GM23248 (cell line): ENCODE measurements around the gene MRPL48.

Source experiments
- EZH2 ChIP-seq: fragments of 200-600 bp; sonication (generic); IDR thresholded peaks from 2 replicates; pipeline ENCODE4 v1.6.1; 2018; ENCODE audit warnings: antibody characterized with exemption, mild to moderate bottlenecking; ENCODE audit not compliant: insufficient read depth, poor library complexity, severe bottlenecking
- EZH2phosphoT487 ChIP-seq: fragments of 200-600 bp; sonication (generic); IDR thresholded peaks from 2 replicates; pipeline ENCODE4 v1.6.1; 2018; ENCODE audit warnings: antibody characterized with exemption, moderate library complexity, mild to moderate bottlenecking, low read depth; ENCODE audit not compliant: insufficient read depth

GRCh38 chr11:73750228-73750627 is 37.4 kb upstream of the MRPL48 start:
- no peak for TF ChIP-seq EZH2phosphoT487
- no peak for TF ChIP-seq EZH2
